ENCODE data around the gene MAFB. TPM values are rescaled to one million over a fixed set of nuclear protein-coding genes. Genes with fewer than 3 reads are reported as not detected.

The MAFB gene
- total RNA-seq, 1 donor from 2014 or later = 0.37 TPM

DNA sequence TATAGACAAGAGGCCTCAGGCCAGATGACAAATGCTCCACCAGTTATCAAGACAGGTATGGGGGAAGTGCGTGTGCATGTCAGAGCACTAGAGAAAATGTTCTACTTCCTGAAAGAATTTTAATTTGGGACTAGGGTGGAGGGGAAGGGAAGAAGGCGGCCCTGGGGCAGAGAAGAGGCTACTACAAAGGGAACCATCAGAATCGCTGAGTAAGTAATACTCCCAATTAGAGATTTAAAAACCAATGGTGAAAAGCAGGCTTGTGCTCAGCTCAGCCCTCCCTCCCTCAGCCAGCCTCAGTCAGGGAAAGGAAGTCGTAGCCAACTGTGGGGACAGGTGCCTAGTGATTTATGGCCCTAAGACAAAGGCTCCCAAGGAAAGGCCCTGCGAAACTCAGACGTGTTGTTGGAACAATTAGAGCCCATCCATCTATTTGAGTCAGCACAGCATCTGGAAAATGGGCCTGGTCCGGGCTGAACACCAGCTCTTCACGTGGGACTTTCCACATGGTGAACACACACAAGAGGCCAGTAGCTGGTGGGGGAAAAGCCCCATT, 15.0 kb upstream of the MAFB start:
- no peak for DNase-seq (ENCODE audit: low read depth)

DNA sequence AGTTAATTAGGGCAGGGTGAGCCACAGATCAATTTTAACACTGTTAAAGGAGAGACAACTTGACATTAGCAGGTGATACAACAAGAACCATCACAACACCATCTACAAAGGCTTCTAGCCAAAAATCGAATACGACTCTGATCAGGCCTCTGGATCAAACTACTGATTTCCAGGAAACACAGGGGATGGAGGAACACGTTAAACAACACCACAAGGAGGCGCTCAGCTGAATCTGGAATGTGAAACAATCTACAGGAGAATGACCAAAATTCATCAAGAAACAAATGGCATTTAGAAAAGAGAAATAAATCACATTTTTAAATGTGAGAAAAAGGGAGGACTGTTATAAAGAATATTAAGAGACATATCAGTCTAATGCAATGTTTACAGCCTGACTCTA, 13.5 kb upstream of the MAFB start:
- DNase-seq (ENCODE audit: low read depth) = no peak

DNA sequence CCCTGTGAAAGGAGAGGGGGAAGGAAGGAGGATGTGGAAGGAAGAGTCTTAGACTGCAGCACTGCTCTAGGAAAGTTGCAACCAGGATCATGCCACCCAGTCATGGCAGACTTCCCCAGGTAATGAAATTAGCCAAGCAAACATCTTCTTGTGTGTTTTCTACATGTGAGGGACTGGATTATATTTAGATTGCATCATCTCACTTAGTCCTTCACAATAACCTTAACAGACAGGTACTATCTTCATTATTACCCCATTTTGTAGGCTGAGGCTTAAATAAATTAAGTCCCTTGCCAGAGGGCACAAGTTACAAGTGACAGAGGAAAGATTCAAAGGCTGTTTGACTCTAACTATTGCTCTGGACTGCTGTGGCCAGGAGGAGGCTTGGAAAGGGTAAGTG, 9.7 kb upstream of the MAFB start:
- no peak for DNase-seq (ENCODE audit: low read depth)

DNA sequence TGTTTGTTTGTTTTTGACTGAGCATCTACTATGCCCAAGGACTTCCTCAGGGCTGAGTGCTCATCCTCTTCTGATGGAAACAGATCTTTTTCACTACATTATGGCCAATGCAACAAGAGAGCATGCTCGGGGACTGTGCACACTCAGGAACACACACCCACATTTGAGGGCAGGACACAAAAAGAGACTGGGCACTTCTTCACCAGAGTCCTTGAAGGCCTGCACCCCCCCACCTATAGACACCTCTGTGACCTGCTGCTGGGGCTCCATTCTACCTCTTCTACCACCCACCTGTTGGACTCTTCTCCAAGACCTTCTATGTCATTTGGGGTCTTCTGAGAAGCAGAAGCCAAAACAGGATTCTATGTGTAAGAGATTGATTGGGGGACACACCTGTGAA, 9.2 kb upstream of the MAFB start:
- no peak for DNase-seq (ENCODE audit: low read depth)

DNA sequence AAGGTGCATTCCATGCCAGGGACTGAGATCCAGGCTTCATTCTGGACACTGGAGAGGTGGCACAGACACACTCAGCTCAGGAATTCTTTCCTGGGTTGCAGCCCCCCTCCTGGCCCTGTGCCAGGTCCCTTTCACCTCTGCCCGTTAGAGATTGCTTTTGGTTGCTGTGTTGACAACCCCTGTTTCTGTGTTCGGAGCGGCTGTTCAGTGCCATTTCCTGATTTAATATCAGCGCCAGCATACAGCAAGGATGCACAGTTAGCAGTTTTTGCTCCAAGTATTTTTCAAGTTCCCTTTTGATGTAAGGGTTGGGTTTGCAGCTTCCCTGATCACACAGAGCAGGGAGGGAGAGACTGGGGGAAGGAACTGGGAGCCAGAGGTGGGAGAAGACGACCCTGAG, 8.5 kb upstream of the MAFB start:
- DNase-seq (ENCODE audit: low read depth) = no peak

DNA sequence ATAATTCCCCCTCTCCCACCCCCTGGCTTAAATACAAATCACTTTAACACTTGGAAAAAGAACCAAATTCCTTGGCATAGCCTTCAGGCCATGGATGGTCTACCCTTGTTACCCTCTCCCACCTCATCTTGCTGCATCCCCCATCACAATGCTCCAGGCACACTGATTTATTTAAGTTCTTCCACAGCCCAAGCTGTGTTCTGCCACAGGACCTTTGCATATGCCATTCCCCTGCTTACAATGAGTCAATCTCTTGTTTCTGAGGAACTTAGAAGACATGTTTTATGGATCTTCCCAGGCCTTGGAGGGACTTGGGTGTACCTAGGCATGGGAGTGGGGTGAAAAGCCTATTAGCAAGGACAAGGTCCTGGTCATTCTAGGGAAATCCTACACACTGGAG, 6.2 kb upstream of the MAFB start:
- DNase-seq (ENCODE audit: low read depth) = no peak

DNA sequence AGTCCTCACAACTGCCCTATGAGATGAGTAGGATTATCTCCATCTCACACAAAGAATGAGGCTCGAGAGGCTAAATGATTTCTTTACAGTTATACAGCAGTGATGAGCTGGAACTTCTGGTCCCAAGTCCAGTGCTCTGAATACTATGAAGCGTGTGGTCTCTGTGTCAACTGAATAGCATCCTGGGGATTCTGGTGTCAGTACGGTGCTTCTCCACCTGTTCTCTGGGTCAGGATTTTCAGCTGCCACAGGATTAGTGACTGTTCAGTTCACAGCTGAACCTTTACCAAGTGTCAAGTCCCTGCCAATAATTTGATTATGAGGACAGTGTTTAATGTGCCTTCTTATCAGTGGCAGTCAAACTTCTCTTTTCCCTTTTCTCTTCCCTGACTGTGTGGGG, 5.2 kb upstream of the MAFB start:
- peak; percentile 63 for DNase-seq (ENCODE audit: low read depth)

DNA sequence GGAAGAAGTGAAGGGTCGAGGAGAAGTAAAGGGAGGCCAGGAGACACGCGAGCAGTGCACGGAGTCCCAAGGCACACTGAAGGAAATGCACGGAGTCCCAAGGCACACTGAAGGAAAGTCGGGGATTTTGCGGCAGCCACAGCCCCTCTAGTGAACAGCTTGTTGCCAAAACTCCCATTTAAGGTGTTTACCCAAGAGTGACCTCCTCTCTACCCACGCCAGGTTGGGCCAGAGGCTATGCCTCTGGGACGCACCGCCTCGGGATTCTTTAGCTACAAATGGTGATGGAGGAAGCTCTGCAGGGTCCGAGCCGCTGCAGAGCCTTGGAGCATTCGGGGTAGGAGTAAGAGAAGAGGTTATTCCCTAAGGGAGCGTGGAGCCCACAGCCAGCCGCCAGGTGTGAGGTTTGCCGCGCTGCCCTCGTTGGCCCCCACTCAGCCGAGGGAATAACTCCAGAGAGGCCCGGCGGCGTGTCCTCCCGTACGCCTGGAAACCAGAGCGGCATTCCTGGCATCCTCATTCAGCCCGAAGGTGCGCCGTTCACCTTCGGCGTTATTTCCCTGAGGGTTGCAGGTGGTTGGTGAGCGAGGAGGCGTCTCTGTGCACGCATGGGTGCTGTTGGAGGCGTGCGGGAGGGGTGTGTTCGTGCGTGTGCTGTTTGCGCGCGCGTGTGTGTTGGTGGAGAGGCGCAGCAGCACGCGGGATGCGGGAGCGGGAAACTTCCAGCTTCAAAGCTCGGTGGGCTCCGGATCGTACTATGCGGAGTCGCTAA, 3.4 kb upstream of the MAFB start:
- DNase-seq (ENCODE audit: low read depth) = no peak

DNA sequence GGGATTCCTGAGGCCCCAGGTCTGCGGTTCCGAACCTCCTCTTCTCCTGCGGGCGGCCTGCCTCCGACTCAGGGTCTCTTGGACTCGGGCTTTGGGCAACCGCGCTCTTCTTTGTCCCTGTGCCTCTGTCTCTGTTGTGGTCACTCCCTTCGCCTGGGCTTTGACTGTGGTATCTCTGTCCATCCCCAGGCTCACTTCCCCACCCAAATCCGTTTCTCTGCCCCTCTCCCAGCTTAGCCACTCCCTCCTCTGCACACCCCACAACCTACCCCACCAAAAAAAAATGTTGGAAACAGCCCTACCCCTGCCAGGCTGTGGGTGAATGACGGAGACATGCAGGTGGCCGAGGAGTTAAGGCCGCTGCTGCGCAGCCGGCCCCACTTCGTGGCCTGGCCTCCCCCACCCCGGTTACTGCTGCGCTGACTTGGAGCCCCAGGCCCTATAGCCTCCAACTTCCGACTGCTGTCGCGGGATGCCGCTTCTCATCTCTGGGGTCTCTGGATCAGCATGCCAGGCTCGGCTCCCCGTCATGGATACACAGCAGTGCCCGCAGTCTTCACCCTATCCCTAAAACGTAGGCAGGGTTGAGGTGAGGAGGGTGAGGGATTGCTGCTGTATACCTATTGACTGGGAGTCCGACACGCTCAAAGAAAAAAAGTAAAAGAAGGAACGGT, 2.7 kb upstream of the MAFB start:
- DNase-seq (ENCODE audit: low read depth) = no peak

DNA sequence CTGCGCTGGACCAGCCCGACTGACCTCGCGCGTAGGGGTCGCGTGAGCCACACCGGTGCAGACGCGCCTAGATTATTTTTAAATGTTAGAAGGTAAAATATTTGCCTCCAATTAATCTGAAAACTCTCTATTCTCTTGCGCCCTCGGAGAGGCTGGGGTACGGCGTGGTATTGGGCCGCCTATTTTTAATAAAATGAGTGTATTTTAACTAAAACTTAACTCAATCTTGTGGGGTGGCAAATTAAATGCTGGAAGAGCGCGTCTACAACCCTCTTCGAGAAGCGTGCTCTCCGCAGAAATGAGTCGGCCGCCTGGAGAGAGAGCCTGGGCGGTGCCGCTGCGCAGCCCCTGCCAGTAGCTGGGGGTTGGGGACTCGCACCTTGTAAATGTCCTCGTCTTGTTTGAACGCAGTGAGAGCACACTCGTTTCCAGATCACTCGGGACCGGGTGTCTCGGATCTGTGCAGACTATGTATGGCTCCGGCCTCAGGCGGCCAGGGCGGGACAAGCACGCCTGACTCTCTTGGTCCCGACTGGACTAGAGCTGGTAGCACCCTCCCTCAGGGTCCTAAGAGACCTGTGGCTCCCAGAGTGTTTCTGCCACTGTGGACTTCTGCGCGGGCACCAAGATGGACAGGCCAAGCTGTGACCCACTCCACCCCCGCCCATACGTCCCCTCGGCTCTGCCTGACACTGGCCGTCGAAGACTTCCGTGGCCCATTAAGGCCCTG, 2.0 kb upstream of the MAFB start:
- no peak for DNase-seq (ENCODE audit: low read depth)

DNA sequence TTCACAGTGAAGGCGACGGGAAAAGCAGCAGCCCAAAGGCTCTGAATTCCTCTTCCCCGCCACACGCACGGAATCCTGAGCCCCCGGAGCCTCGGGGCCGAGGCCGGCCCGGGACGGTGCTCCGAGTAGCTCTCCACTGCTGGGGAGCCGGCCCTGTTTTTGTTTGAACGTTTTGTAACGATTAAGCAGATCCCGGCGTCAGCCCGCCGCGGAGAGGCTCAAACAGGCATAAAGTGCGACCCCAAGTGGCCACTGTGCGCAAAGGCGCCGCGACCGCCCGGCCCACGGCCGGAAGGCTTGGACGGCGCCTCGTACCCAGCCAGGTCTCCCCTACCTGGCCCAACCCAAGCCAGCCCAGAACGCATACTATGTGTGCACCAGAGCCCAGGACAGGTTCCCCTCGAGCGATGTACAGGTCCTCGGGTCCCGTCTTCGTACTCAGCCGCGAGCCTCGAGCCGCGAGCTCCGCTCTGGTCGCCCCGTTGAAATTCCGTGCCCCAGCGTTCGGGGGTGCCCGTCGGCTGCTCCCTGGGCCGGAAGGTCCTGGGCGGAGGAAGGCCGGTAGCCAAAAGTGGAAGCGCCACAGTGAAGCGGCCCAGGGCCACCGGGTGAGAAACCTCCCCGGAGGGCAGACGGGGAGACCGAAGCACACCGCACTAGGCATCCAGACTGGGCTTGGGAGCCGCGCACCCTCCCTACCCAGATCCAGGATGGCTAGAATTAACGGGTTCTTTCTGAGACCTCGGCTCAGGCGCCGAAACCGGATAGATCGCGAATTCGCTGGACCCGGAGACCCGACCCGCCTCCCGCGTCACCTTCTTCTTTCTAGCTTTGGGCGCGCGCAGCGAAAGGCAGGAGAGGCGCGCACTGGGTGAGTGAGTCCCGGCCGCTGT, 1.2 kb upstream of the MAFB start:
- peak; percentile 70 for DNase-seq (ENCODE audit: low read depth)

DNA sequence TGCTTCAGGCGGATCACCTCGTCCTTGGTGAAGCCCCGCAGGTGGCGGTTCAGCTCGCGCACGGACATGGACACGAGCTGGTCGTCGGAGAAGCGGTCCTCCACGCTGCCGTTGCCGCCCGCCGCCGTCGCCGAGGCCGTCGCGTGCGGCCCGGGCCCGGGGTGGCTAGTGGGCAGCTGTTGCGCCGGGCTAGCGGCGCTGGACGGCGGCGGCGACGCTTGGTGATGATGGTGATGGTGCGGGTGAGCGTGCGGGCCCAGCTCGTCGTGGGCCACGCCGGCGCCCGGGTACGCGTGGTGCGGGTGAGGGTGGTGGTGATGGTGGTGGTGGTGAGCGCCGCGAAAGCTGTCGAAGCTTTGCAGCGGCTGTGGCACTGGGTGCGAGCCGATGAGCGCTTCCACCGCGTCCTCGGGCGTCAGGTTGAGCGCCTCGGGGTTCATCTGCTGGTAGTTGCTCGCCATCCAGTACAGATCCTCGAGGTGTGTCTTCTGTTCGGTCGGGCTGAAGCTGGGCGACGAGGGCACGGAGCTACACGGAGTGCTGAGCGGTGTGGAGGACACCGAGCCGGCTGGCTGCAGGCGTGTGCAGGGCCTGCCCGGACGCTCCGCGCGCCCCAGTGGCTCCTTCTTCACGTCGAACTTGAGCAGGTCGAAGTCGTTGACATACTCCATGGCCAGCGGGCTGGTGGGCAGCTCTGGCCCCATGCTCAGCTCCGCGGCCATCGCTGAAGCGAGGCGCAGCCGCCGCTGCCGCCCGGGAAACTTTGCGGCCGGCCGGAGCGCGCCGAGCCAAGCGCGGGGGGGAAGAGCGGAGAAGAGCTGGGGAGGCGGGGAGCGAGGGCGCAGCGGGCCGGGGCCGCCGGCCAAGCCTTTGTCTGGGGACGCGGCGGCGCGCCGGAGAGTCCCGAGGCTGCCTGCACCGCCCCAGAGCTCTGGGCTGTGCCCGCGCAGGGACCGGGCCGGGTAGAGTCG, 622 bp downstream of the MAFB start:
- no peak for DNase-seq (ENCODE audit: low read depth)

DNA sequence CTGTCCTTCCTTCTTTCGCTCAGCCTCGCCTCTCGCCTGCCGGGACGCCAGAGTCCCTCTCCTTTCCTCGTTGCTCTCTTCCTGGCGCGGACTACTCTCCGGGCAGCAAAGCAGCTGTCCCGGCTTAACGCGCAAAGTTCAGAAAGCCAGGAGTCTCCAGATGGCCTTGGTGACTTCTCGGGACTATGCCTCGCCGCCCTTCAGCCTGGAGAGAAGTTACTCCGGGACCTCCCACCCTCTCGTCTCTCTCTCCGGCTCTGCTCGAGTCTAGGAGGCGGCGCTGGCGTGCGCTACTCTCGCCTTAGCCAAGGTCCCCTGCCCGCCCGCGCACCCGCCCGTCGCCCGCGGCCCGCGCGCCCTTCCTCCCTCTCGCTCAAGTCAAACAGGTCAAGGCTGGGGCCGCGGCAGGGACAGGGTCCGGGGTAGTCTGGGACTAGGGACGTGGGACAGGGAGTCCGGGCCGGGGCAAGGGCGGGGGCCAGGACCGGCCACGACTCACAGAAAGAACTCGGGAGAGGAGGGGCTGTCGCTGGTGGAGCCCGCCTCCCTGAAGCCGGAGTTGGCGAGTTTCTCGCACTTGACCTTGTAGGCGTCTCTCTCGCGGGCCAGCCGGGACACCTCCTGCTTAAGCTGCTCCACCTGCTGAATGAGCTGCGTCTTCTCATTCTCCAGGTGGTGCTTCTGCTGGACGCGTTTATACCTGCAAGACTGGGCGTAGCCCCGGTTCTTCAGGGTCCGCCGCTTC, 1.5 kb downstream of the MAFB start:
- peak; percentile 35 for DNase-seq (ENCODE audit: low read depth)

DNA sequence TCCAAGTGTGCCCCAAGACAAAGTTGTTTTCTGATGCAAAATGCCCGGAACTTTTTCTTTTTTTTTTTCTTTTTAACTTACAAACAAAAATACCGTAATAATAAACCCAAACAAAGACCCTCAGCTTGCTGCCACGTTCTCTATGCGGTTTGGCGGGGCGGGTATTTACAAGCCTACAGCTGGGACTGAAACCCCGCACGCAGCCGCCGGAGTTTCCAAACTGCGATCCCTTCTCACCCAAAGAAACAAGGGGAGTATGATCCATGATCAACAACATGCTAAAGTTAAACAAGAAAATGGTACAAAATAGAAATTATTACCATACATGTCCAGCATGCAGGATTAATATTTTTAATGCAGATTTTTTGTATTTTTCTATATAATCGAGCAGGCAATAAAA, 2.1 kb downstream of the MAFB start:
- no peak for DNase-seq (ENCODE audit: low read depth)

DNA sequence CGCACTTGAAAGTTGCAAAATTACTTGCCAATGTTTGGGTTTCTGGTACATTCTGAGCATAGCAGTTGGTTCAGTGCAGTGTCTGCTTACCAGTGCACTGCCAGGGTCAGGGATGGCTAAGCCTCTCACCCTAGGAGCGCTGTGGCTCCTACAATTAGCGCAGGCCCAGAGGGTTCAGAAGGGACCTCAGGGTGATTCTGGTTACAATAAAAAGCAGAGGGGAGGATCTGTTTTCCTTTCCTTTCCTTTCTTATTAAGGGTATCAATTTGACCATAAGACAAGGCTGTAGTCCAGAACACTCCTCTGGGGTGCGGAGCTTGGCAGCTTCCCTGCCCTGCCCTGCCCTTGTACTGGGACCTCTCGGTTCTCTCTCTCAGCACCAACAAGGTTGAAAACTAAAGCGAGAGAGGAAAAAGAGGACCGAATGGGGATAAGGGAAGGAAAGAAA, 2.6 kb downstream of the MAFB start:
- no peak for DNase-seq (ENCODE audit: low read depth)

DNA sequence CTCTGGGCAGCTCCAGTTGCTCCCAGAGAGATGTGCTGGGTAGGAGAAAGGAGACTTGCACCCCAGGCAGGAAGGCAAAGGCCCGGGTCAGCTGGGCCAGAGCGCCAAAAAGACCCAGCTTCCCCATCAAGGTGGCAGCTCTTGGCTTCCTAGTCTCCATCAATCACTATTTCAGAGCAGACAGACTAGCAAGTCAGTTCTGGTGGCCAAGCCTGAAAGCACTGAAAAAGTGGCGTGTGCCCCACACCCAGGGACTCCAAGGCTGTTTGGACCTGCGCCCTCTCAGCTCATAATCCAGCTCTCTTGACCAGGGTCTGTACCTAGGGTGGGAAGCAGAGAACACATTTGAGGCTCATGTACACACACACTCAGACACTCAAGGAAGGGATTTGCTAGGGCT, 3.7 kb downstream of the MAFB start:
- no peak for DNase-seq (ENCODE audit: low read depth)

DNA sequence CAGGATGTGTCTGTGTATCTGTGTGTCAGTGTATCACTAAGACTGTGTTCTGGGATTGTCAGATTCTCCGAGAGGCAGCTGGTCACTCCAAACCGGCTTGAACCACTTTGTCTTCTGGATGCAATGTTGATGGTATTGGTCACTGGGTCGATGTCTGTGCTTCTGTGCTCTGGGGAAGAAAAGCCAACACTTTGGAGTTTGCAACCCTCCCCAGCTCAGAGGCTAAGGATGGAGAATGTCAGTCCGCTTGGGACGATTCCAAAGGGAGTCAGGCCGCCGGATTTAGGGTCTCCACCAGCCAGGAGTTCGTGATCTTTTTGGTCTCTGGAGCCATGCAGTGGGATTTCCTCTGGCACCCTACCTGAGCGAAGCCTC, 5.2 kb downstream of the MAFB start:
- DNase-seq (ENCODE audit: low read depth) = no peak

DNA sequence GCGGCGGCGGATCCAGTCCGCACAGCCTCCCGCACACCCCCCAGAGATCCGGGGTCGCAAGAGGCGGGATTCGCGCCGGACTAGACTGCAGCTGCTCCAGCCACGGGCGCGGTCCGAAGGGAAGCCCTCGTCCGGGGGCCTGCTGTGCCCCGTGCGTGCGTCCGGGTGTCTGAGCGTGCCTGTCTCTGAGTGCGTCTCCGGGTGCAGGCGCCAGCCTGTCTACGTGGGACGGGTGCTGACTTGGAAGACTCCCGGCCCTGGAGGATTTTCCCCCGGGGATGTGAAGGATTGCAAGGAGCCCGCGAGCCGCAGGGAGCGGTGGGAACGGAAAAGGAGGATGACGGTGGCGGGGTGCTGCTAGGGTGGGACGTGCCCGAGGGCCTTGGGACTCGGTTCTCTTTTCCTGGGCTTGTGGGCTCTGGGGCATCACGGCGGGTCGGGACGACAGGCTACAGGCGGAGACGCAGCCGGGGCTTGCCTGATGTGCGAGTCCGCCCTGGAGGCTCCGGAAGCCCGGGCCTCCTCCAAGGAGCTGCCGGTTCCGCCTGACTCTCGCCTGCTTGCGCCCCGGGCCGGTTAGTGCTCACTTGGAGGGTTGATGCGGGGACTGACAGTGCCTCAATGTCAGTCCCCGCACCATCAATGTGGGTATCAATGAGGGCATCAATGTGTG, 5.7 kb downstream of the MAFB start:
- no peak for DNase-seq (ENCODE audit: low read depth)
